Type B pancreatic cell (in vitro differentiated cells): ENCODE results near the gene CBY2. TPM values are rescaled to one million over a fixed set of nuclear protein-coding genes. Genes with fewer than 3 reads are reported as not detected.
"Not testable (repeated sequence)": the region's sequence is repeated elsewhere in the genome, so short reads cannot be mapped to it uniquely, and the experiment has no call there.

ENCODE experiments used
- DNase-seq: peaks from one replicate; pipeline ENCODE4 v3.0.0; 2021; ENCODE audit warnings: mixed read lengths; ENCODE audit not compliant: unreplicated experiment; ENCODE audit errors: extremely low spot score
- H3K27ac Mint-ChIP-seq: 2 replicates; pipeline ENCODE4 v1.8.0; 2021; ENCODE audit warnings: mild to moderate bottlenecking, mixed read lengths
- H3K27me3 Mint-ChIP-seq: 2 replicates; pipeline ENCODE4 v1.8.0; 2021; ENCODE audit warnings: mixed read lengths
- H3K36me3 Mint-ChIP-seq: 2 replicates; pipeline ENCODE4 v1.8.0; 2021; ENCODE audit warnings: mixed read lengths
- H3K4me1 Mint-ChIP-seq: one replicate; pipeline ENCODE4 v1.8.0; 2021; ENCODE audit warnings: mixed read lengths; ENCODE audit not compliant: unreplicated experiment
- H3K4me3 Mint-ChIP-seq: 2 replicates; pipeline ENCODE4 v1.8.0; 2021; ENCODE audit warnings: mild to moderate bottlenecking, mixed read lengths
- H3K9me3 Mint-ChIP-seq: 2 replicates; pipeline ENCODE4 v1.8.0; 2021; ENCODE audit warnings: mixed read lengths
- CTCF ChIP-seq: fragments of 200-600 bp; sonication (generic); conservative IDR thresholded peaks from 2 replicates; pipeline ENCODE4 v1.5.0; 2021; ENCODE audit warnings: antibody characterized with exemption, mild to moderate bottlenecking
- total RNA-seq: library from RNA; stranded (reverse); gene quantifications from 2 replicates; pipeline ENCODE4 v1.2.1, GENCODE V29; 2021; ENCODE audit warnings: low replicate concordance

CBY2 gene
- total RNA-seq, 1 donor from 2014 or later, result not detected

GRCh38 chr13:45750566-45750965, 48.4 kb downstream of the CBY2 start:
- no peak for TF ChIP-seq CTCF
- Mint-ChIP-seq H3K27ac (no peak overlapping the region), H3K36me3 (no peaks in the 10 kb centered on the region), H3K27me3 (peaks cover 9% of the 10 kb centered on the region), H3K4me1 (peaks cover 3% of the 10 kb centered on the region), H3K9me3 (peaks cover 13% of the 10 kb centered on the region), H3K4me3 (no peak overlapping the region)
- no peak for DNase-seq

- DNase-seq, result no peak
- H3K27me3 Mint-ChIP-seq, result peaks cover 3% of the 10 kb centered on the region
- peaks cover 3% of the 10 kb centered on the region for H3K4me1 Mint-ChIP-seq
- peaks cover 15% of the 10 kb centered on the region for H3K9me3 Mint-ChIP-seq
- H3K36me3 Mint-ChIP-seq, result no peaks in the 10 kb centered on the region
- no peak for TF ChIP-seq CTCF
- H3K4me3 Mint-ChIP-seq, result no peak overlapping the region
- no peak overlapping the region for H3K27ac Mint-ChIP-seq
Measured at GRCh38 chr13:45751885-45752284, 49.8 kb downstream of the CBY2 start.

GRCh38 chr13:45752510-45752909, 50.4 kb downstream of the CBY2 start:
- no peak for TF ChIP-seq CTCF
- DNase-seq, result no peak
- no peaks in the 10 kb centered on the region for H3K36me3 Mint-ChIP-seq
- H3K27ac Mint-ChIP-seq, result no peak overlapping the region
- H3K4me1 Mint-ChIP-seq, result peaks cover 3% of the 10 kb centered on the region
- H3K9me3 Mint-ChIP-seq, result peaks cover 16% of the 10 kb centered on the region
- no peak overlapping the region for H3K4me3 Mint-ChIP-seq
- peaks cover 3% of the 10 kb centered on the region for H3K27me3 Mint-ChIP-seq

- not testable (repeated sequence) for DNase-seq, H3K36me3 Mint-ChIP-seq, H3K4me1 Mint-ChIP-seq, H3K27ac Mint-ChIP-seq, H3K4me3 Mint-ChIP-seq, H3K27me3 Mint-ChIP-seq
- peaks cover 22% of the 10 kb centered on the region for H3K9me3 Mint-ChIP-seq
Measured at GRCh38 chr13:45756498-45756897, 54.4 kb downstream of the CBY2 start.

GRCh38 chr13:45757589-45757988, 55.5 kb downstream of the CBY2 start:
- H3K4me1 Mint-ChIP-seq, H3K4me3 Mint-ChIP-seq, H3K27ac Mint-ChIP-seq, H3K27me3 Mint-ChIP-seq, DNase-seq, H3K36me3 Mint-ChIP-seq: not testable (repeated sequence)
- peaks cover 22% of the 10 kb centered on the region for H3K9me3 Mint-ChIP-seq

GRCh38 chr13:45763419-45763818, 61.3 kb downstream of the CBY2 start:
- peaks cover 15% of the 10 kb centered on the region for H3K27me3 Mint-ChIP-seq
- peaks cover 4% of the 10 kb centered on the region for H3K36me3 Mint-ChIP-seq
- no peak overlapping the region for H3K27ac Mint-ChIP-seq
- H3K4me3 Mint-ChIP-seq, result no peak overlapping the region
- DNase-seq, result no peak
- no peaks in the 10 kb centered on the region for H3K9me3 Mint-ChIP-seq
- no peak for TF ChIP-seq CTCF
- H3K4me1 Mint-ChIP-seq, result peaks cover 3% of the 10 kb centered on the region

Other genes with a start within 250 kb of the CBY2 start
- 30.4 and 37.2 TPM in 2 replicates for gene COG3, start 237.4 kb upstream of the CBY2 start, total RNA-seq
- gene ERICH6B, start 86.6 kb upstream of the CBY2 start, total RNA-seq, result not detected in 2 replicates
- 0.05 and 0.53 TPM in 2 replicates for gene SIAH3, start 149.4 kb downstream of the CBY2 start, total RNA-seq